SH-SY5Y (cell line): ENCODE data around the gene PPARG.

Experiments used
- GATA2 ChIP-seq: IDR thresholded peaks from 2 replicates; pipeline ENCODE4 v1.6.1; 2011; ENCODE audit warnings: mild to moderate bottlenecking, low read depth, low read length
- GATA3 ChIP-seq: IDR thresholded peaks from 2 replicates; pipeline ENCODE4 v1.6.1; 2011; ENCODE audit warnings: low read depth, mild to moderate bottlenecking, low read length, moderate library complexity

GRCh38 chr3:12384451-12385233, 95.8 kb downstream of the PPARG start:
- TF ChIP-seq GATA2 = no peak
- no peak for TF ChIP-seq GATA3
